IMR-90 (cell line): ENCODE data around the gene FRY.

Source experiments
- BHLHE40 ChIP-seq: fragments of 150-350 bp; IDR thresholded peaks from 2 replicates; pipeline ENCODE4 v1.6.1; 2016; ENCODE audit warnings: mild to moderate bottlenecking, low read depth, low read length
- CEBPB ChIP-seq: IDR thresholded peaks from 2 replicates; pipeline ENCODE4 v1.6.1; 2012; ENCODE audit warnings: low read depth, low read length, improper control_type of control experiment
- CHD1 ChIP-seq: IDR thresholded peaks from 2 replicates; pipeline ENCODE4 v1.6.1; 2012; ENCODE audit warnings: low read depth, low read length, improper control_type of control experiment
- FOS ChIP-seq: fragments of 150-350 bp; IDR thresholded peaks from 2 replicates; pipeline ENCODE4 v1.6.1; 2016; ENCODE audit warnings: low read depth, low read length
- MAFK ChIP-seq: IDR thresholded peaks from 2 replicates; pipeline ENCODE4 v1.6.1; 2012; ENCODE audit warnings: low read depth, low read length, improper control_type of control experiment
- MAZ ChIP-seq: IDR thresholded peaks from 2 replicates; pipeline ENCODE4 v1.6.1; 2012; ENCODE audit warnings: low read depth, mild to moderate bottlenecking, low read length, improper control_type of control experiment, moderate library complexity, borderline replicate concordance
- MXI1 ChIP-seq: IDR thresholded peaks from 2 replicates; pipeline ENCODE4 v1.6.1; 2012; ENCODE audit warnings: low read depth, mild to moderate bottlenecking, low read length, moderate library complexity, borderline replicate concordance
- POLR2A ChIP-seq: IDR thresholded peaks from 2 replicates; pipeline ENCODE4 v1.6.1; 2012; ENCODE audit warnings: mild to moderate bottlenecking, low read depth, low read length
- RAD21 ChIP-seq: IDR thresholded peaks from 2 replicates; pipeline ENCODE4 v1.6.1; 2012; ENCODE audit warnings: low read length, improper control_type of control experiment
- RCOR1 ChIP-seq: IDR thresholded peaks from 2 replicates; pipeline ENCODE4 v1.6.1; 2012; ENCODE audit warnings: mild to moderate bottlenecking, low read length, improper control_type of control experiment; ENCODE audit not compliant: insufficient replicate concordance
- RFX5 ChIP-seq: IDR thresholded peaks from 2 replicates; pipeline ENCODE4 v1.8.0; 2012; ENCODE audit warnings: low read depth, mild to moderate bottlenecking, low read length, moderate library complexity
- SMC3 ChIP-seq: fragments of 150-350 bp; IDR thresholded peaks from 2 replicates; pipeline ENCODE4 v1.6.1; 2016; ENCODE audit warnings: low read depth, mild to moderate bottlenecking, antibody characterized with exemption, low read length, moderate library complexity
- USF2 ChIP-seq: fragments of 150-350 bp; IDR thresholded peaks from 2 replicates; pipeline ENCODE4 v1.6.1; 2017; ENCODE audit warnings: mild to moderate bottlenecking, antibody characterized with exemption, low read length, low read depth
- TF ChIP-seq, protein P1 (sequence below): conservative IDR thresholded peaks from 2 replicates; pipeline ENCODE4 v1.5.1; 2012; ENCODE audit warnings: mild to moderate bottlenecking, low read depth, low read length, improper control_type of control experiment

- TF ChIP-seq RCOR1 (no peak), RFX5 (no peak), USF2 (no peak), POLR2A (no peak), CEBPB (no peak), MAFK (no peak), SMC3 (no peak), RAD21 (no peak), FOS (no peak), CHD1 (no peak), MAZ (no peak), MXI1 (no peak), BHLHE40 (no peak)
- TF ChIP-seq, protein P1, sequence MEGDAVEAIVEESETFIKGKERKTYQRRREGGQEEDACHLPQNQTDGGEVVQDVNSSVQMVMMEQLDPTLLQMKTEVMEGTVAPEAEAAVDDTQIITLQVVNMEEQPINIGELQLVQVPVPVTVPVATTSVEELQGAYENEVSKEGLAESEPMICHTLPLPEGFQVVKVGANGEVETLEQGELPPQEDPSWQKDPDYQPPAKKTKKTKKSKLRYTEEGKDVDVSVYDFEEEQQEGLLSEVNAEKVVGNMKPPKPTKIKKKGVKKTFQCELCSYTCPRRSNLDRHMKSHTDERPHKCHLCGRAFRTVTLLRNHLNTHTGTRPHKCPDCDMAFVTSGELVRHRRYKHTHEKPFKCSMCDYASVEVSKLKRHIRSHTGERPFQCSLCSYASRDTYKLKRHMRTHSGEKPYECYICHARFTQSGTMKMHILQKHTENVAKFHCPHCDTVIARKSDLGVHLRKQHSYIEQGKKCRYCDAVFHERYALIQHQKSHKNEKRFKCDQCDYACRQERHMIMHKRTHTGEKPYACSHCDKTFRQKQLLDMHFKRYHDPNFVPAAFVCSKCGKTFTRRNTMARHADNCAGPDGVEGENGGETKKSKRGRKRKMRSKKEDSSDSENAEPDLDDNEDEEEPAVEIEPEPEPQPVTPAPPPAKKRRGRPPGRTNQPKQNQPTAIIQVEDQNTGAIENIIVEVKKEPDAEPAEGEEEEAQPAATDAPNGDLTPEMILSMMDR = no peak
Observed at GRCh38 chr13:32175943-32176342, 144.4 kb downstream of the FRY start.
